GM12878 (cell line): ENCODE measurements around the gene RBMS1. TPM values are rescaled to one million over a fixed set of nuclear protein-coding genes. Genes with fewer than 3 reads are reported as not detected.

ENCODE experiments used
- ATAC-seq: fragments of 200-7000 bp; cut with Tn5 transposase; 3 replicates; pipeline ENCODE4 v1.9.1; 2020; ENCODE audit warnings: mild to moderate bottlenecking, moderate library complexity
- BruUV-seq: library from RNA; stranded (reverse); fragments of 400-500 nt; replicated peaks from 2 replicates; lab custom pipeline; 2021; lab: Mats Ljungman, UMichigan
- CTCF ChIA-PET: fragments of 300-600 bp; sonication (Branson Sonifier 250); formaldehyde crosslinking; extraction: SDS; loops from one replicate; lab custom pipeline; 2021; ENCODE audit warnings: inconsistent platforms; lab: Yijun Ruan, JAX
- POLR2A ChIA-PET: fragments of 350-600 bp; formaldehyde crosslinking; extraction: SDS; loops from one replicate; lab custom pipeline; 2021; ENCODE audit warnings: inconsistent platforms; lab: Charles Lee
- RAD21 ChIA-PET: fragments of 300-600 bp; sonication (Branson Sonifier 250); formaldehyde crosslinking; loops from one replicate; lab custom pipeline; 2023; ENCODE audit warnings: antibody characterized with exemption; ENCODE audit not compliant: unreplicated experiment; lab: Charles Lee
- SMC1A ChIA-PET: fragments of 300-600 bp; sonication (Branson Sonifier 250); formaldehyde crosslinking; loops from one replicate; lab custom pipeline; 2023; ENCODE audit not compliant: unreplicated experiment, uncharacterized antibody; lab: Charles Lee
- DNase-seq: peaks from one replicate; pipeline ENCODE4 v3.0.0-alpha.2; 2011; ENCODE audit warnings: low read depth, low spot score
- FAIRE-seq: peaks from 3 replicates; lab custom pipeline; 2011; peaks lifted over from hg19 to GRCh38; lab: Jason Lieb, UNC
- H2AFZ ChIP-seq: 2 replicates; pipeline ENCODE4 v1.6.0; 2011; ENCODE audit warnings: low read depth, low read length, control low read depth; ENCODE audit not compliant: control insufficient read depth
- H3K27ac ChIP-seq: 2 replicates; pipeline ENCODE4 v1.5.1; 2011; ENCODE audit warnings: control low read depth; ENCODE audit not compliant: control insufficient read depth, insufficient read depth
- H3K27me3 ChIP-seq, 2 experiments: replicated peaks in 1 of 2; 2 replicates each; pipeline versions ENCODE4 v1.6.0 to v1.6.1; 2011; ENCODE audit warnings: low read length in 1 of 2; ENCODE audit not compliant: control insufficient read depth in 2 of 2, insufficient read depth in 2 of 2
- H3K36me3 ChIP-seq, 2 experiments: 2 replicates each; pipeline ENCODE4 v1.5.1; 2011; ENCODE audit warnings: low read length in 1 of 2; ENCODE audit not compliant: control insufficient read depth in 2 of 2, insufficient read depth in 2 of 2
- H3K4me1 ChIP-seq: 2 replicates; pipeline ENCODE4 v1.6.1; 2011; ENCODE audit warnings: mild to moderate bottlenecking, low read length, moderate library complexity, mixed read lengths; ENCODE audit not compliant: control insufficient read depth, insufficient read depth
- H3K4me2 ChIP-seq: 2 replicates; pipeline ENCODE4 v1.6.0; 2011; ENCODE audit warnings: control low read depth; ENCODE audit not compliant: control insufficient read depth, insufficient read depth
- H3K4me3 ChIP-seq: fragments of 200-600 bp; sonication (generic); 2 replicates; pipeline ENCODE4 v1.5.1; 2016
- H3K79me2 ChIP-seq: 2 replicates; pipeline ENCODE4 v1.6.0; 2011; ENCODE audit warnings: low read length; ENCODE audit not compliant: control insufficient read depth, insufficient read depth
- H3K9ac ChIP-seq: 2 replicates; pipeline ENCODE4 v1.8.0; 2011; ENCODE audit warnings: low read length, control low read depth, mixed read lengths; ENCODE audit not compliant: control insufficient read depth, insufficient read depth
- H3K9me3 ChIP-seq: replicated peaks from 3 replicates; pipeline ENCODE4 v1.5.1; 2011; ENCODE audit warnings: mild to moderate bottlenecking, low read length; ENCODE audit not compliant: control insufficient read depth, insufficient read depth
- H4K20me1 ChIP-seq: 2 replicates; pipeline ENCODE4 v1.6.0; 2011; ENCODE audit not compliant: control insufficient read depth, insufficient read depth
- CEBPB ChIP-seq, 2 experiments: fragments of 150-350 bp in 1 of 2; IDR thresholded peaks; 2 replicates each; pipeline ENCODE4 v1.6.1; 2012 to 2014; ENCODE audit warnings: low read depth in 2 of 2, low read length in 2 of 2, borderline replicate concordance in 1 of 2, inconsistent platforms in 1 of 2
- CREM ChIP-seq: IDR thresholded peaks from 2 replicates; pipeline ENCODE4 v1.6.1; 2014; ENCODE audit warnings: antibody characterized with exemption, low read depth
- SREBF2 ChIP-seq: IDR thresholded peaks from 2 replicates; pipeline ENCODE4 v1.6.1; 2012; ENCODE audit warnings: mild to moderate bottlenecking, low read length
- ZBTB11 ChIP-seq: fragments of 450-650 bp; formaldehyde crosslinking; IDR thresholded peaks from 2 replicates; pipeline ENCODE4 v1.5.0; 2022; ENCODE audit warnings: mild to moderate bottlenecking, missing genetic modification characterization
- in situ Hi-C: fragments of 300-500 bp; cut with MboI; formaldehyde crosslinking; loops from 9 replicates; pipeline ENCODE4 v1.14.3; 2018; ENCODE audit warnings: mixed read lengths
- intact Hi-C: fragments of 100-400 bp; cut with micrococcal nuclease; formaldehyde crosslinking; loops from one replicate; pipeline ENCODE4 v1.14.2; 2022; ENCODE audit not compliant: unreplicated experiment
- polyA plus RNA-seq, 11 experiments: library from polyadenylated mRNA; depleted of rRNA in 4 of 11; unstranded in 6 of 11; stranded (reverse) in 5 of 11; fragments of >200 nt; fragmentation: Nextera tagmentation in 4 of 11; fragmentation: Illumina TruSeq in 1 of 11; extraction: Ambion mirVana in 4 of 11; extraction: Trizol in 1 of 11; gene quantifications; 1 replicate in 1 of 11; 2 replicates in 10 of 11; pipeline versions ENCODE4 v1.2.1 to v1.2.3, GENCODE V29; 2011 to 2016; ENCODE audit warnings: inconsistent platforms in 2 of 11, missing spikeins in 2 of 11, low read depth in 1 of 11
- total RNA-seq, 4 experiments: library from RNA; depleted of rRNA in 3 of 4; stranded (reverse); fragments of >200 nt in 3 of 4; fragmentation: Illumina TruSeq in 1 of 4; extraction: Trizol in 1 of 4; gene quantifications; 2 replicates each; pipeline versions ENCODE4 v1.2.1 to v1.2.3, GENCODE V29; 2013 to 2021

The RBMS1 gene
- total and polyA plus RNA-seq, 10 of the 15 experiments (the other 5 are each of a cell fraction or from before 2014, with no cell fraction given): 0.04 to 0.31 (median 0.17) TPM; not detected in 1

GRCh38 chr2:160390544-160391455 lies 102.8 kb downstream of the RBMS1 start (continued):
- TF ChIP-seq ZBTB11 (CRISPR knock-in tag) (no peak), SREBF2 (no peak)
- TF ChIP-seq, all 136 proteins: peak for 0

GRCh38 chr2:160389875-160390274 lies 103.7 kb downstream of the RBMS1 start:
- H2AFZ ChIP-seq: no peak overlapping the region
- in situ Hi-C loops (no loop called here), intact Hi-C loops (no loop called here)
- RAD21 ChIA-PET: no interaction called here
- no peaks in the 10 kb centered on the region for H4K20me1 ChIP-seq
- no TSS peak for BruUV-seq
- POLR2A ChIA-PET: no interaction called here
- H3K9ac ChIP-seq: no peak overlapping the region
- H3K27ac ChIP-seq: no peak overlapping the region
- no peak for FAIRE-seq
- H3K4me2 ChIP-seq: no peak overlapping the region
- no peaks in the 10 kb centered on the region for H3K79me2 ChIP-seq
- no peak for DNase-seq
- SMC1A ChIA-PET: no interaction called here
- H3K4me3 ChIP-seq: no peak overlapping the region
- no peaks in the 10 kb centered on the region; the same call in 1 of the 2 replicates for H3K4me1 ChIP-seq
- H3K27me3 ChIP-seq: no peaks in the 10 kb centered on the region; a peak in 1 of 4 replicates
- H3K9me3 ChIP-seq: no peaks in the 10 kb centered on the region
- no peaks in the 10 kb centered on the region for H3K36me3 ChIP-seq
- ATAC-seq: no peak
- no peak for TF ChIP-seq CREM
- TF ChIP-seq CEBPB (IDR thresholded peaks at IDR 0.05; ENCODE audit: borderline replicate concordance in 1 of 2, low read depth in 2 of 2, low read length in 2 of 2): no peak
- TF ChIP-seq, all 136 proteins: peak for 0
- CTCF ChIA-PET: no interaction called here
